Endothelial cell of umbilical vein (primary cell): ENCODE results near the gene COBLL1. TPM values are rescaled to one million over a fixed set of nuclear protein-coding genes. Genes with fewer than 3 reads are reported as not detected.

ENCODE experiments used
- BruUV-seq: library from RNA; stranded (reverse); fragments of 400-500 nt; replicated peaks from 2 replicates; lab custom pipeline; 2021; lab: Mats Ljungman, UMichigan
- CTCF ChIA-PET: fragments of 300-600, 350-600 bp; sonication (Branson Sonifier 250); formaldehyde crosslinking; loops from one replicate; lab custom pipeline; 2021; ENCODE audit warnings: antibody characterized with exemption, inconsistent platforms; lab: Charles Lee
- POLR2A ChIA-PET: fragments of 300-600, 350-600 bp; sonication (Branson Sonifier 250); formaldehyde crosslinking; loops from one replicate; lab custom pipeline; 2021; ENCODE audit warnings: antibody characterized with exemption, inconsistent platforms; lab: Charles Lee
- DNase-seq: peaks from one replicate; pipeline ENCODE4 v3.0.0-alpha.2; 2011; ENCODE audit warnings: low read depth, low spot score
- FAIRE-seq: peaks from 2 replicates; lab custom pipeline; 2011; peaks lifted over from hg19 to GRCh38; lab: Jason Lieb, UNC
- H2AFZ ChIP-seq: 2 replicates; pipeline ENCODE4 v1.6.0; 2012; ENCODE audit warnings: low read depth, low read length, control low read depth, inconsistent platforms
- H3K27ac ChIP-seq: 2 replicates; pipeline ENCODE4 v1.5.1; 2011; ENCODE audit warnings: low read depth, mild to moderate bottlenecking, control low read depth, low read length, moderate library complexity; ENCODE audit not compliant: insufficient read depth
- H3K27me3 ChIP-seq, 2 experiments: 2 replicates each; pipeline versions ENCODE4 v1.6.0 to v1.6.1; 2011; ENCODE audit warnings: low read length in 2 of 2, mixed read lengths in 1 of 2; ENCODE audit not compliant: control insufficient read depth in 2 of 2, insufficient read depth in 2 of 2
- H3K36me3 ChIP-seq, 2 experiments: 2 replicates in 1 of 2; 3 replicates in 1 of 2; pipeline ENCODE4 v1.5.1; 2011; ENCODE audit warnings: low read length in 2 of 2, mild to moderate bottlenecking in 1 of 2, moderate library complexity in 1 of 2; ENCODE audit not compliant: control insufficient read depth in 2 of 2, insufficient read depth in 2 of 2; ENCODE audit errors: extremely low read depth in 1 of 2
- H3K4me1 ChIP-seq: 3 replicates; pipeline ENCODE4 v1.5.1; 2011; ENCODE audit warnings: mild to moderate bottlenecking, low read length; ENCODE audit not compliant: control insufficient read depth, insufficient read depth; ENCODE audit errors: extremely low read depth
- H3K4me2 ChIP-seq: 2 replicates; pipeline ENCODE4 v1.6.1; 2011; ENCODE audit warnings: low read length, control low read depth, mixed read lengths; ENCODE audit not compliant: insufficient read depth
- H3K4me3 ChIP-seq, 3 experiments: fragments of 200-600 bp in 1 of 3; sonication (generic), shearing (Covaris generic) in 1 of 3; replicated peaks in 1 of 3; 2 replicates each; pipeline ENCODE4 v1.5.1; 2011 to 2016; ENCODE audit warnings: control low read depth in 3 of 3, low read length in 3 of 3, mild to moderate bottlenecking in 2 of 3, inconsistent platforms in 1 of 3, low read depth in 1 of 3, moderate library complexity in 1 of 3; ENCODE audit not compliant: insufficient read depth in 1 of 3
- H3K79me2 ChIP-seq: 2 replicates; pipeline ENCODE4 v1.6.0; 2012; ENCODE audit warnings: low read length, inconsistent platforms; ENCODE audit not compliant: control insufficient read depth, insufficient read depth
- H3K9ac ChIP-seq: replicated peaks from 2 replicates; pipeline ENCODE3; 2011; ENCODE audit warnings: low read length, control low read depth; ENCODE audit not compliant: insufficient read depth; ENCODE audit errors: extremely low read depth
- H3K9me1 ChIP-seq: replicated peaks from 3 replicates; pipeline ENCODE4 v1.6.0; 2011; ENCODE audit warnings: mild to moderate bottlenecking, low read length; ENCODE audit not compliant: control insufficient read depth, insufficient read depth; ENCODE audit errors: extremely low read depth
- H3K9me3 ChIP-seq: replicated peaks from 2 replicates; pipeline ENCODE4 v1.5.1; 2012; ENCODE audit warnings: low read length, inconsistent platforms; ENCODE audit not compliant: control insufficient read depth, insufficient read depth
- H4K20me1 ChIP-seq: replicated peaks from 2 replicates; pipeline ENCODE3; 2011; ENCODE audit warnings: mild to moderate bottlenecking, low read length; ENCODE audit not compliant: control insufficient read depth, insufficient read depth; ENCODE audit errors: extremely low read depth
- EZH2 ChIP-seq: IDR thresholded peaks from 2 replicates; pipeline ENCODE4 v1.6.1; 2012; ENCODE audit warnings: borderline replicate concordance, low read depth, mild to moderate bottlenecking, moderate library complexity, low read length, inconsistent platforms; ENCODE audit not compliant: severe bottlenecking
- FOS ChIP-seq: IDR thresholded peaks from 2 replicates; pipeline ENCODE4 v1.6.1; 2011; ENCODE audit warnings: mild to moderate bottlenecking, low read length, moderate library complexity, borderline replicate concordance; ENCODE audit not compliant: insufficient read depth
- GATA2 ChIP-seq: IDR thresholded peaks from 2 replicates; pipeline ENCODE4 v1.7.0; 2011; ENCODE audit warnings: low read depth, mild to moderate bottlenecking, moderate library complexity, mixed read lengths, low read length; ENCODE audit not compliant: insufficient read length, insufficient read depth
- JUN ChIP-seq: IDR thresholded peaks from 2 replicates; pipeline ENCODE4 v1.6.1; 2011; ENCODE audit warnings: borderline replicate concordance, low read depth; ENCODE audit not compliant: insufficient read length, insufficient read depth
- MYC ChIP-seq: IDR thresholded peaks from one replicate; pipeline ENCODE4 v1.6.1; 2011; ENCODE audit warnings: mild to moderate bottlenecking, low read depth, low read length
- POLR2A ChIP-seq: IDR thresholded peaks from 2 replicates; pipeline ENCODE4 v1.6.1; 2012; ENCODE audit warnings: low read depth, mild to moderate bottlenecking, control low read depth, low read length
- POLR2AphosphoS5 ChIP-seq: IDR thresholded peaks from 2 replicates; pipeline ENCODE4 v1.6.1; 2012; ENCODE audit warnings: low read depth, mild to moderate bottlenecking, control low read depth, low read length, moderate library complexity; ENCODE audit not compliant: insufficient read depth
- dilution Hi-C: fragments of 300-500 bp; cut with MboI; formaldehyde crosslinking; loops from one replicate; pipeline ENCODE4 v1.15.0; 2019; ENCODE audit warnings: low sequenced_read_pairs; ENCODE audit not compliant: extremely low pct_ligation_motif_present
- intact Hi-C: fragments of 100-400 bp; cut with micrococcal nuclease; formaldehyde crosslinking; loops from one replicate; pipeline ENCODE4 v1.10.0; 2022
- polyA plus RNA-seq, 4 experiments: library from polyadenylated mRNA; depleted of rRNA in 3 of 4; stranded (reverse) in 3 of 4; unstranded in 1 of 4; fragments of >200 nt; gene quantifications; 2 replicates each; pipeline versions ENCODE4 v1.2.1 to v1.2.3, GENCODE V29; 2011 to 2012; ENCODE audit warnings: missing spikeins in 1 of 4
- total RNA-seq: library from RNA; stranded (reverse); gene quantifications from 2 replicates; pipeline ENCODE4 v1.2.3, GENCODE V29; 2021
- TF ChIP-seq, protein P1 (sequence below): IDR thresholded peaks from 2 replicates; pipeline ENCODE4 v1.6.1; 2011; ENCODE audit not compliant: insufficient read depth, insufficient read length
- TF ChIP-seq, protein P2 (sequence below), 2 donors: IDR thresholded peaks; 1 replicate in 1 of 2; 2 replicates in 1 of 2; pipeline ENCODE4 v1.5.1; 2011; ENCODE audit warnings: low read length in 2 of 2, mild to moderate bottlenecking in 2 of 2, moderate library complexity in 2 of 2, control low read depth in 1 of 2, inconsistent platforms in 1 of 2, low read depth in 1 of 2; ENCODE audit not compliant: insufficient read depth in 1 of 2; ENCODE audit errors: extremely low read depth in 1 of 2

COBLL1 gene
- total and polyA plus RNA-seq, 2 donors (not counting 3 experiments of a cell fraction or from before 2014, with no cell fraction given), result 9.1 to 38.4 TPM

DNA sequence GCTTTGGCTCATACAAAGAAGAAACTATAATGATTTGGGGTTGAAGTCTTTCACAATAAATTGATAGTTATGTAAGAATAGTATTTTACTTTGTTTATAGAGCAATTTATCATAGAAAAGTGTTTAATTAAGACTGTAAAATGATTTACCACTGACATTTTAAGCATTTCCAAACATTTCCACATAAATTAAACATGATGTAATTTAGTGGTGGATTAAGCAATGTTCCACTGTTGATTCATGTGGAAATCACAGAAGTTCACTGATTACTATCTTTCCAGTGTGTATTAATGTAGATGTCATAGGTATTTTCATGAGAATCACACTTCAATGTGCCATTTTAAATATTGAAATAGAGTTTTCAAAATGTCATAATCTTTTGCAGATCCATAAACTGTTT, 180.3 kb downstream of the COBLL1 start:
- H3K4me3 ChIP-seq, result no peak overlapping the region
- FAIRE-seq, result no peak
- ChIA-PET POLR2A (no interaction called here), CTCF (no interaction called here)
- H3K4me1 ChIP-seq, result no peaks in the 10 kb centered on the region
- H3K9me1 ChIP-seq, result no peaks in the 10 kb centered on the region
- no TSS peak for BruUV-seq
- no peaks in the 10 kb centered on the region for H3K27me3 ChIP-seq
- no peak overlapping the region for H3K27ac ChIP-seq
- dilution Hi-C loops, result no loop called here
- TF ChIP-seq POLR2AphosphoS5 (no peak), GATA2 (no peak), MYC (no peak), EZH2 (no peak), JUN (no peak), FOS (no peak), POLR2A (no peak)
- TF ChIP-seq, protein P1, sequence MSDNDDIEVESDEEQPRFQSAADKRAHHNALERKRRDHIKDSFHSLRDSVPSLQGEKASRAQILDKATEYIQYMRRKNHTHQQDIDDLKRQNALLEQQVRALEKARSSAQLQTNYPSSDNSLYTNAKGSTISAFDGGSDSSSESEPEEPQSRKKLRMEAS, result no peak
- TF ChIP-seq, protein P2, sequence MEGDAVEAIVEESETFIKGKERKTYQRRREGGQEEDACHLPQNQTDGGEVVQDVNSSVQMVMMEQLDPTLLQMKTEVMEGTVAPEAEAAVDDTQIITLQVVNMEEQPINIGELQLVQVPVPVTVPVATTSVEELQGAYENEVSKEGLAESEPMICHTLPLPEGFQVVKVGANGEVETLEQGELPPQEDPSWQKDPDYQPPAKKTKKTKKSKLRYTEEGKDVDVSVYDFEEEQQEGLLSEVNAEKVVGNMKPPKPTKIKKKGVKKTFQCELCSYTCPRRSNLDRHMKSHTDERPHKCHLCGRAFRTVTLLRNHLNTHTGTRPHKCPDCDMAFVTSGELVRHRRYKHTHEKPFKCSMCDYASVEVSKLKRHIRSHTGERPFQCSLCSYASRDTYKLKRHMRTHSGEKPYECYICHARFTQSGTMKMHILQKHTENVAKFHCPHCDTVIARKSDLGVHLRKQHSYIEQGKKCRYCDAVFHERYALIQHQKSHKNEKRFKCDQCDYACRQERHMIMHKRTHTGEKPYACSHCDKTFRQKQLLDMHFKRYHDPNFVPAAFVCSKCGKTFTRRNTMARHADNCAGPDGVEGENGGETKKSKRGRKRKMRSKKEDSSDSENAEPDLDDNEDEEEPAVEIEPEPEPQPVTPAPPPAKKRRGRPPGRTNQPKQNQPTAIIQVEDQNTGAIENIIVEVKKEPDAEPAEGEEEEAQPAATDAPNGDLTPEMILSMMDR (IDR thresholded peaks at IDR 0.05; ENCODE audit: extremely low read depth in 1 of 2, insufficient read depth in 1 of 2, low read depth in 1 of 2, low read length in 2 of 2), result no peak
- no peak overlapping the region for H3K9ac ChIP-seq
- H3K9me3 ChIP-seq, result no peaks in the 10 kb centered on the region
- no peaks in the 10 kb centered on the region for H4K20me1 ChIP-seq
- H3K36me3 ChIP-seq, result no peaks in the 10 kb centered on the region
- no peak overlapping the region for H2AFZ ChIP-seq
- no peaks in the 10 kb centered on the region for H3K79me2 ChIP-seq
- intact Hi-C loops, result no loop called here
- no peak overlapping the region for H3K4me2 ChIP-seq
- DNase-seq, result no peak
